HCT116 (cell line): ENCODE measurements around the gene IGSF6. TPM values are rescaled to one million over a fixed set of nuclear protein-coding genes. Genes with fewer than 3 reads are reported as not detected.

Experiments
- ATAC-seq: fragments of 200-7000 bp; cut with Tn5 transposase; 2 replicates; pipeline ENCODE4 v1.9.1; 2020; ENCODE audit warnings: mild to moderate bottlenecking, moderate library complexity
- BruUV-seq: library from RNA; stranded (reverse); fragments of 400-500 nt; replicated peaks from 2 replicates; lab custom pipeline; 2021; lab: Mats Ljungman, UMichigan
- CTCF ChIA-PET: fragments of 300-600 bp; sonication (Branson Sonifier 250); formaldehyde crosslinking; loops from one replicate; lab custom pipeline; 2021; ENCODE audit warnings: antibody characterized with exemption; lab: Charles Lee
- POLR2A ChIA-PET: fragments of 300-600, 350-600 bp; sonication (Branson Sonifier 250); formaldehyde crosslinking; loops from one replicate; lab custom pipeline; 2021; ENCODE audit warnings: antibody characterized with exemption; lab: Charles Lee
- RAD21 ChIA-PET, 2 experiments: fragments of 300-600 bp; sonication (Branson Sonifier 250); formaldehyde crosslinking; loops; one replicate each; lab custom pipeline; 2023; ENCODE audit warnings: low total read pairs in 2 of 2; ENCODE audit not compliant: uncharacterized antibody in 2 of 2, unreplicated experiment in 2 of 2, low non-redundant PET in 1 of 2; lab: Charles Lee
- DNase-seq: peaks from one replicate; pipeline ENCODE4 v3.0.0-alpha.2; 2010; ENCODE audit warnings: low read depth, low spot score
- H2AFZ ChIP-seq: fragments of 200-600 bp; shearing (Covaris generic), sonication (generic); 2 replicates; pipeline ENCODE4 v1.6.1; 2017; ENCODE audit warnings: low read depth, mixed run types, mixed read lengths, antibody characterized with exemption, low read length; ENCODE audit not compliant: poor library complexity, severe bottlenecking
- H3K27ac ChIP-seq: 2 replicates; pipeline ENCODE4 v1.5.1; 2012; ENCODE audit warnings: low read depth, low read length
- H3K27me3 ChIP-seq: fragments of 200-600 bp; sonication (generic); 2 replicates; pipeline ENCODE4 v1.6.1; 2016; ENCODE audit warnings: mixed run types, low read length, mixed read lengths; ENCODE audit not compliant: insufficient read depth
- H3K36me3 ChIP-seq, 2 experiments: fragments of 200-500 bp in 1 of 2; fragments of 200-600 bp in 1 of 2; sonication (Bioruptor generic) in 1 of 2; sonication (generic) in 1 of 2; 2 replicates each; pipeline versions ENCODE4 v1.5.1 to v1.6.1; 2014 to 2016; ENCODE audit warnings: low read length in 2 of 2, inconsistent platforms in 1 of 2, mixed read lengths in 1 of 2, mixed run types in 1 of 2; ENCODE audit not compliant: insufficient read depth in 2 of 2, control insufficient read depth in 1 of 2
- H3K4me1 ChIP-seq, 2 experiments: fragments of 200-600 bp in 1 of 2; sonication (generic) in 1 of 2; 2 replicates each; pipeline versions ENCODE4 v1.5.1 to v1.6.1; 2012 to 2017; ENCODE audit warnings: low read length in 2 of 2, inconsistent platforms in 1 of 2, mild to moderate bottlenecking in 1 of 2, mixed read lengths in 1 of 2, mixed run types in 1 of 2, moderate library complexity in 1 of 2; ENCODE audit not compliant: insufficient read depth in 2 of 2, control insufficient read depth in 1 of 2
- H3K4me2 ChIP-seq: fragments of 200-600 bp; sonication (generic); 2 replicates; pipeline ENCODE4 v1.6.1; 2017; ENCODE audit warnings: mixed run types, low read length, mixed read lengths
- H3K4me3 ChIP-seq, 2 experiments: fragments of 200-600 bp in 1 of 2; sonication (generic) in 1 of 2; replicated peaks in 1 of 2; 2 replicates each; pipeline ENCODE4 v1.5.1; 2011 to 2016; ENCODE audit warnings: low read length in 2 of 2, control low read depth in 1 of 2, low read depth in 1 of 2, mild to moderate bottlenecking in 1 of 2, mixed read lengths in 1 of 2, mixed run types in 1 of 2
- H3K79me2 ChIP-seq: fragments of 200-600 bp; sonication (generic); 2 replicates; pipeline ENCODE4 v1.6.1; 2017; ENCODE audit warnings: mild to moderate bottlenecking, mixed run types, low read length, moderate library complexity, mixed read lengths; ENCODE audit not compliant: insufficient read depth
- H3K9ac ChIP-seq: fragments of 200-600 bp; sonication (generic); 2 replicates; pipeline ENCODE4 v1.6.1; 2016; ENCODE audit warnings: low read length, mixed read lengths
- H3K9me2 ChIP-seq: fragments of 200-600 bp; sonication (generic), shearing (Covaris generic); 2 replicates; pipeline ENCODE4 v1.6.1; 2017; ENCODE audit warnings: mixed run types, mild to moderate bottlenecking, moderate library complexity; ENCODE audit not compliant: insufficient read depth
- H3K9me3 ChIP-seq, 2 experiments: fragments of 200-500 bp in 1 of 2; fragments of 200-600 bp in 1 of 2; sonication (Bioruptor generic) in 1 of 2; sonication (generic) in 1 of 2; 2 replicates each; pipeline ENCODE4 v1.6.1; 2014 to 2017; ENCODE audit warnings: low read length in 2 of 2, mixed read lengths in 2 of 2, inconsistent platforms in 1 of 2, low read depth in 1 of 2, mild to moderate bottlenecking in 1 of 2, mixed run types in 1 of 2, moderate library complexity in 1 of 2; ENCODE audit not compliant: control insufficient read depth in 1 of 2, insufficient read depth in 1 of 2
- H4K20me1 ChIP-seq: fragments of 200-600 bp; sonication (generic), shearing (Covaris generic); 2 replicates; pipeline ENCODE4 v1.6.1; 2017; ENCODE audit warnings: mixed run types, mild to moderate bottlenecking, moderate library complexity; ENCODE audit not compliant: insufficient read depth
- ATF3 ChIP-seq: IDR thresholded peaks from 2 replicates; pipeline ENCODE4 v1.6.1; 2012
- CEBPB ChIP-seq: IDR thresholded peaks from 2 replicates; pipeline ENCODE4 v1.6.1; 2012; ENCODE audit warnings: low read depth
- EGR1 ChIP-seq: IDR thresholded peaks from 2 replicates; pipeline ENCODE4 v1.6.1; 2012; ENCODE audit warnings: low read depth
- ELF1 ChIP-seq: IDR thresholded peaks from 2 replicates; pipeline ENCODE4 v1.6.1; 2012; ENCODE audit warnings: low read depth, borderline replicate concordance
- EZH2 ChIP-seq: fragments of 200-600 bp; sonication (generic); IDR thresholded peaks from 2 replicates; pipeline ENCODE4 v1.6.1; 2017; ENCODE audit warnings: antibody characterized with exemption, mixed run types
- JUND ChIP-seq: IDR thresholded peaks from 2 replicates; pipeline ENCODE4 v1.6.1; 2012
- POLR2A ChIP-seq: IDR thresholded peaks from 2 replicates; pipeline ENCODE4 v1.7.0; 2011; ENCODE audit warnings: borderline replicate concordance; ENCODE audit not compliant: insufficient read depth, insufficient read length; ENCODE audit errors: extremely low read depth
- POLR2AphosphoS5 ChIP-seq: IDR thresholded peaks from 2 replicates; pipeline ENCODE4 v1.6.1; 2011; ENCODE audit warnings: mild to moderate bottlenecking, low read depth, low read length, moderate library complexity
- SIN3A ChIP-seq: IDR thresholded peaks from 2 replicates; pipeline ENCODE4 v1.6.1; 2012; ENCODE audit warnings: low read depth
- TCF7L2 ChIP-seq: IDR thresholded peaks from 2 replicates; pipeline ENCODE4 v1.7.0; 2011; ENCODE audit warnings: borderline replicate concordance, inconsistent platforms; ENCODE audit not compliant: insufficient read depth, insufficient read length; ENCODE audit errors: extremely low read depth
- YY1 ChIP-seq: IDR thresholded peaks from 2 replicates; pipeline ENCODE4 v1.6.1; 2011; ENCODE audit warnings: low read length, low read depth, moderate library complexity, mild to moderate bottlenecking; ENCODE audit not compliant: insufficient replicate concordance; ENCODE audit errors: extremely low read depth
- ZBTB33 ChIP-seq: IDR thresholded peaks from 2 replicates; pipeline ENCODE4 v1.6.1; 2011; ENCODE audit warnings: mild to moderate bottlenecking, low read length, moderate library complexity; ENCODE audit not compliant: insufficient replicate concordance; ENCODE audit errors: extremely low read depth
- ZFX ChIP-seq: fragments of 450-650 bp; IDR thresholded peaks from 2 replicates; pipeline ENCODE4 v1.6.1; 2017
- ZNF274 ChIP-seq: fragments of 200-500 bp; sonication (Bioruptor generic); IDR thresholded peaks from 2 replicates; pipeline ENCODE4 v1.6.1; 2014; ENCODE audit warnings: mild to moderate bottlenecking, low read depth, low read length, inconsistent platforms
- intact Hi-C: fragments of 100-400 bp; cut with micrococcal nuclease; formaldehyde crosslinking; loops from 2 replicates; pipeline ENCODE4 v1.10.0; 2022
- total RNA-seq: library from RNA; stranded (reverse); gene quantifications from one replicate; pipeline ENCODE4 v1.2.1, GENCODE V29; 2021; ENCODE audit not compliant: unreplicated experiment
- TF ChIP-seq, protein P1 (sequence below): IDR thresholded peaks from 2 replicates; pipeline ENCODE4 v1.6.1; 2012
- TF ChIP-seq, protein P2 (sequence below): IDR thresholded peaks from 2 replicates; pipeline ENCODE4 v1.6.1; 2012; ENCODE audit warnings: low read depth

IGSF6 gene
- total RNA-seq, 1 experiment from 2014 or later, result not detected

- ATAC-seq, result no peak
- Histone ChIP-seq H3K9me2 (no peaks in the 10 kb centered on the region), H3K4me1 (peaks cover 0 to under 1% of the 10 kb centered on the region in 2 experiments; a peak in 1 of 4 replicates), H2AFZ (no peak overlapping the region), H4K20me1 (no peaks in the 10 kb centered on the region), H3K9ac (no peak overlapping the region), H3K4me3 (no peak overlapping the region)
- POLR2A ChIA-PET, result no interaction called here
- RAD21 ChIA-PET, result no interaction called here
- CTCF ChIA-PET, result no interaction called here
- intact Hi-C loops, result no loop called here
- no peak for TF ChIP-seq POLR2AphosphoS5
- TF ChIP-seq YY1, result no peak
- no peak for TF ChIP-seq ZBTB33
- TF ChIP-seq EGR1, result no peak
- no peak for TF ChIP-seq CEBPB
- no peak for TF ChIP-seq EZH2
- no peak for TF ChIP-seq ELF1
- TF ChIP-seq POLR2A, result no peak
- TF ChIP-seq JUND, result no peak
- no peak for TF ChIP-seq ATF3
- no peak for TF ChIP-seq ZFX
- TF ChIP-seq, protein P1, sequence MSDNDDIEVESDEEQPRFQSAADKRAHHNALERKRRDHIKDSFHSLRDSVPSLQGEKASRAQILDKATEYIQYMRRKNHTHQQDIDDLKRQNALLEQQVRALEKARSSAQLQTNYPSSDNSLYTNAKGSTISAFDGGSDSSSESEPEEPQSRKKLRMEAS, result no peak
- no peak for TF ChIP-seq TCF7L2
- TF ChIP-seq SIN3A, result no peak
- TF ChIP-seq, protein P2, sequence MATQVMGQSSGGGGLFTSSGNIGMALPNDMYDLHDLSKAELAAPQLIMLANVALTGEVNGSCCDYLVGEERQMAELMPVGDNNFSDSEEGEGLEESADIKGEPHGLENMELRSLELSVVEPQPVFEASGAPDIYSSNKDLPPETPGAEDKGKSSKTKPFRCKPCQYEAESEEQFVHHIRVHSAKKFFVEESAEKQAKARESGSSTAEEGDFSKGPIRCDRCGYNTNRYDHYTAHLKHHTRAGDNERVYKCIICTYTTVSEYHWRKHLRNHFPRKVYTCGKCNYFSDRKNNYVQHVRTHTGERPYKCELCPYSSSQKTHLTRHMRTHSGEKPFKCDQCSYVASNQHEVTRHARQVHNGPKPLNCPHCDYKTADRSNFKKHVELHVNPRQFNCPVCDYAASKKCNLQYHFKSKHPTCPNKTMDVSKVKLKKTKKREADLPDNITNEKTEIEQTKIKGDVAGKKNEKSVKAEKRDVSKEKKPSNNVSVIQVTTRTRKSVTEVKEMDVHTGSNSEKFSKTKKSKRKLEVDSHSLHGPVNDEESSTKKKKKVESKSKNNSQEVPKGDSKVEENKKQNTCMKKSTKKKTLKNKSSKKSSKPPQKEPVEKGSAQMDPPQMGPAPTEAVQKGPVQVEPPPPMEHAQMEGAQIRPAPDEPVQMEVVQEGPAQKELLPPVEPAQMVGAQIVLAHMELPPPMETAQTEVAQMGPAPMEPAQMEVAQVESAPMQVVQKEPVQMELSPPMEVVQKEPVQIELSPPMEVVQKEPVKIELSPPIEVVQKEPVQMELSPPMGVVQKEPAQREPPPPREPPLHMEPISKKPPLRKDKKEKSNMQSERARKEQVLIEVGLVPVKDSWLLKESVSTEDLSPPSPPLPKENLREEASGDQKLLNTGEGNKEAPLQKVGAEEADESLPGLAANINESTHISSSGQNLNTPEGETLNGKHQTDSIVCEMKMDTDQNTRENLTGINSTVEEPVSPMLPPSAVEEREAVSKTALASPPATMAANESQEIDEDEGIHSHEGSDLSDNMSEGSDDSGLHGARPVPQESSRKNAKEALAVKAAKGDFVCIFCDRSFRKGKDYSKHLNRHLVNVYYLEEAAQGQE, result no peak
- TF ChIP-seq ZNF274, result no peak
- TF ChIP-seq, all 23 proteins: peak for 0
- Histone ChIP-seq H3K9me3 (no peaks in the 10 kb centered on the region), H3K4me2 (no peak overlapping the region), H3K36me3 (no peaks in the 10 kb centered on the region), H3K27ac (no peak overlapping the region), H3K27me3 (no peaks in the 10 kb centered on the region), H3K79me2 (peaks cover 58% of the 10 kb centered on the region)
- no TSS peak for BruUV-seq
- no peak for DNase-seq
Measured at GRCh38 chr16:21610766-21611165, 41.6 kb downstream of the IGSF6 start.
